Adipose tissue (tissue), 3 donors: Measurements from ENCODE around the gene CALB2. TPM values are rescaled to one million over a fixed set of nuclear protein-coding genes. Genes with fewer than 3 reads are reported as not detected.
"Not testable (repeated sequence)": the region's sequence is repeated elsewhere in the genome, so short reads cannot be mapped to it uniquely, and the experiment has no call there.

Experiments
- H3K27ac ChIP-seq: one replicate; pipeline ENCODE4 v1.5.1; 2013; ENCODE audit warnings: low read depth, low read length
- WGBS, 3 donors: extraction: QIAGEN DNeasy Blood & Tissue Kit; methylation state at CpG; one replicate each; pipeline ENCODE4 v1.1.7; 2013; 5-methylcytosine and 5-hydroxymethylcytosine counted together
- polyA plus RNA-seq, 3 donors: library from polyadenylated mRNA; stranded (reverse); fragments of 200-250 nt; gene quantifications; one replicate each; pipeline ENCODE4 v1.2.3, GENCODE V29; 2013
- donor health status: healthy with polysubstance abuse.
- donor health status: Bipolar disorder and iron deficiency.
- donor health status: healthy.

Gene CALB2
- polyA plus RNA-seq, 3 donors: 5.0 to 185 (median 40.5) TPM

- 50 to 73% (median 69%) methylated on average over 10 of the region's 10 CpGs for WGBS, 3 donors
- H3K27ac ChIP-seq: no peak overlapping the region
These were observed 7.5 kb upstream of the CALB2 start for GRCh38 chr16:71350821-71351557.

GRCh38 chr16:71351558-71351901, 7.0 kb upstream of the CALB2 start:
- no peak overlapping the region for H3K27ac ChIP-seq
- 33 to 38% (median 35%) methylated on average over 5 of the region's 5 CpGs for WGBS, 3 donors

GRCh38 chr16:71352466-71352865, 6.1 kb upstream of the CALB2 start:
- 78 to 89% (median 87%) methylated on average over 3 of the region's 3 CpGs for WGBS, 3 donors
- no peak overlapping the region for H3K27ac ChIP-seq

GRCh38 chr16:71352963-71353460, 5.5 kb upstream of the CALB2 start:
- 72 to 79% (median 77%) methylated on average over 1 of the region's 1 CpG for WGBS, 3 donors
- no peak overlapping the region for H3K27ac ChIP-seq

GRCh38 chr16:71353736-71354135, 4.8 kb upstream of the CALB2 start:
- WGBS, 3 donors: 54 to 61% (median 61%) methylated on average over 5 of the region's 5 CpGs
- no peak overlapping the region for H3K27ac ChIP-seq

- WGBS, 3 donors: 66 to 85% (median 77%) methylated on average over 4 of the region's 4 CpGs
- H3K27ac ChIP-seq: no peak overlapping the region
These were observed 4.4 kb upstream of the CALB2 start for GRCh38 chr16:71354156-71354555.

- H3K27ac ChIP-seq: no peak overlapping the region
- 70 to 76% (median 74%) methylated on average over 7 of the region's 7 CpGs for WGBS, 3 donors
These were observed 2.3 kb upstream of the CALB2 start for GRCh38 chr16:71356051-71356740.

GRCh38 chr16:71356936-71357335, 1.6 kb upstream of the CALB2 start:
- WGBS, 3 donors: 68 to 88% (median 74%) methylated on average over 4 of the region's 4 CpGs
- not testable (repeated sequence) for H3K27ac ChIP-seq

GRCh38 chr16:71357681-71358080, 842 bp upstream of the CALB2 start:
- 13 to 22% (median 17%) methylated on average over 10 to 11 of the region's 11 CpGs for WGBS, 3 donors
- H3K27ac ChIP-seq: no peak overlapping the region

GRCh38 chr16:71359431-71359830, 908 bp downstream of the CALB2 start:
- WGBS, 3 donors: 70 to 79% (median 79%) methylated on average over 6 of the region's 6 CpGs
- no peak overlapping the region for H3K27ac ChIP-seq

- WGBS, 3 donors: 53 to 80% (median 65%) methylated on average over 2 of the region's 2 CpGs
- no peak overlapping the region for H3K27ac ChIP-seq
These were observed 1.9 kb downstream of the CALB2 start for GRCh38 chr16:71360378-71360777.

GRCh38 chr16:71364133-71364681, 5.7 kb downstream of the CALB2 start:
- WGBS, 3 donors: 54 to 66% (median 58%) methylated on average over 9 of the region's 9 CpGs
- H3K27ac ChIP-seq: no peak overlapping the region

GRCh38 chr16:71365021-71365420, 6.5 kb downstream of the CALB2 start:
- H3K27ac ChIP-seq: no peak overlapping the region
- 76 to 82% (median 76%) methylated on average over 10 of the region's 10 CpGs for WGBS, 3 donors

- H3K27ac ChIP-seq: no peak overlapping the region
- 54 to 56% (median 54%) methylated on average over 12 of the region's 12 CpGs for WGBS, 3 donors
These were observed 8.9 kb downstream of the CALB2 start for GRCh38 chr16:71367241-71367976.

GRCh38 chr16:71368958-71369357, 10.4 kb downstream of the CALB2 start:
- no peak overlapping the region for H3K27ac ChIP-seq
- WGBS, 3 donors: 71 to 86% (median 83%) methylated on average over 10 of the region's 10 CpGs

GRCh38 chr16:71369494-71369893, 11.0 kb downstream of the CALB2 start:
- WGBS, 3 donors: 60 to 68% (median 67%) methylated on average over 11 of the region's 11 CpGs
- H3K27ac ChIP-seq: no peak overlapping the region

- 67 to 85% (median 73%) methylated on average over 2 of the region's 2 CpGs for WGBS, 3 donors
These were observed 12.7 kb downstream of the CALB2 start for GRCh38 chr16:71371237-71371636.

GRCh38 chr16:71373073-71373472, 14.6 kb downstream of the CALB2 start:
- 53 to 63% (median 60%) methylated on average over 8 of the region's 8 CpGs for WGBS, 3 donors
- no peak overlapping the region for H3K27ac ChIP-seq

More at GRCh38 chr16:71371237-71371636, 12.7 kb downstream of the CALB2 start:
- no peak overlapping the region for H3K27ac ChIP-seq
